Measurements from ENCODE around the gene SSPN.

The SSPN gene

GRCh38 chr12:26278666-26279065 lies 83.3 kb downstream of the SSPN start:
- H3K4me2 ChIP-seq (ENCODE audit: insufficient read depth, low read length): no peak overlapping the region
- no peaks in the 10 kb centered on the region for H3K9me3 ChIP-seq (ENCODE audit: insufficient read depth, low read length, severe bottlenecking)
- no peak overlapping the region for H3K27ac ChIP-seq (ENCODE audit: low read length)
- H3K79me2 ChIP-seq (ENCODE audit: insufficient read depth, low read length): no peaks in the 10 kb centered on the region
- no peaks in the 10 kb centered on the region for H3K27me3 ChIP-seq (ENCODE audit: insufficient read depth, low read length, poor library complexity)
- H4K20me1 ChIP-seq (ENCODE audit: insufficient read depth, low read length): no peaks in the 10 kb centered on the region
- H3K4me3 ChIP-seq (ENCODE audit: low read depth in 1 of 2, low read length in 2 of 2): no peak overlapping the region
- TF ChIP-seq EZH2 (IDR thresholded peaks at IDR 0.05; ENCODE audit: borderline replicate concordance, low read depth, low read length, severe bottlenecking): no peak
- TF ChIP-seq, protein P1, sequence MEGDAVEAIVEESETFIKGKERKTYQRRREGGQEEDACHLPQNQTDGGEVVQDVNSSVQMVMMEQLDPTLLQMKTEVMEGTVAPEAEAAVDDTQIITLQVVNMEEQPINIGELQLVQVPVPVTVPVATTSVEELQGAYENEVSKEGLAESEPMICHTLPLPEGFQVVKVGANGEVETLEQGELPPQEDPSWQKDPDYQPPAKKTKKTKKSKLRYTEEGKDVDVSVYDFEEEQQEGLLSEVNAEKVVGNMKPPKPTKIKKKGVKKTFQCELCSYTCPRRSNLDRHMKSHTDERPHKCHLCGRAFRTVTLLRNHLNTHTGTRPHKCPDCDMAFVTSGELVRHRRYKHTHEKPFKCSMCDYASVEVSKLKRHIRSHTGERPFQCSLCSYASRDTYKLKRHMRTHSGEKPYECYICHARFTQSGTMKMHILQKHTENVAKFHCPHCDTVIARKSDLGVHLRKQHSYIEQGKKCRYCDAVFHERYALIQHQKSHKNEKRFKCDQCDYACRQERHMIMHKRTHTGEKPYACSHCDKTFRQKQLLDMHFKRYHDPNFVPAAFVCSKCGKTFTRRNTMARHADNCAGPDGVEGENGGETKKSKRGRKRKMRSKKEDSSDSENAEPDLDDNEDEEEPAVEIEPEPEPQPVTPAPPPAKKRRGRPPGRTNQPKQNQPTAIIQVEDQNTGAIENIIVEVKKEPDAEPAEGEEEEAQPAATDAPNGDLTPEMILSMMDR (IDR thresholded peaks at IDR 0.05; ENCODE audit: borderline replicate concordance, extremely low read depth, low read length, poor library complexity, severe bottlenecking): no peak
- ATAC-seq (ENCODE audit: insufficient read depth, low read depth): no peak
- DNase-seq: no peak
- H3K4me1 ChIP-seq (ENCODE audit: insufficient read depth, low read length): no peaks in the 10 kb centered on the region
- H2AFZ ChIP-seq (ENCODE audit: low read depth, low read length): no peak overlapping the region
- H3K36me3 ChIP-seq (ENCODE audit: insufficient read depth, low read length): no peaks in the 10 kb centered on the region
- no peak overlapping the region for H3K9ac ChIP-seq (ENCODE audit: low read depth, low read length)

- H4K20me1 ChIP-seq (ENCODE audit: insufficient read depth, low read length): no peaks in the 10 kb centered on the region
- no peaks in the 10 kb centered on the region for H3K79me2 ChIP-seq (ENCODE audit: insufficient read depth, low read length)
- DNase-seq: no peak
- H3K27me3 ChIP-seq (ENCODE audit: insufficient read depth, low read length, poor library complexity): no peaks in the 10 kb centered on the region
- H3K4me1 ChIP-seq (ENCODE audit: insufficient read depth, low read length): no peaks in the 10 kb centered on the region
- no peaks in the 10 kb centered on the region for H3K9me3 ChIP-seq (ENCODE audit: insufficient read depth, low read length, severe bottlenecking)
- ATAC-seq (ENCODE audit: insufficient read depth, low read depth): no peak
- H3K4me2 ChIP-seq (ENCODE audit: insufficient read depth, low read length): no peak overlapping the region
- no peak overlapping the region for H3K27ac ChIP-seq (ENCODE audit: low read length)
- H2AFZ ChIP-seq (ENCODE audit: low read depth, low read length): no peak overlapping the region
- no peak for TF ChIP-seq EZH2 (IDR thresholded peaks at IDR 0.05; ENCODE audit: borderline replicate concordance, low read depth, low read length, severe bottlenecking)
- TF ChIP-seq, protein P1 (IDR thresholded peaks at IDR 0.05; ENCODE audit: borderline replicate concordance, extremely low read depth, low read length, poor library complexity, severe bottlenecking): no peak
- no peak overlapping the region for H3K9ac ChIP-seq (ENCODE audit: low read depth, low read length)
- H3K4me3 ChIP-seq (ENCODE audit: low read depth in 1 of 2, low read length in 2 of 2): no peak overlapping the region
- no peaks in the 10 kb centered on the region for H3K36me3 ChIP-seq (ENCODE audit: insufficient read depth, low read length)
Measured at GRCh38 chr12:26279091-26279490, 83.7 kb downstream of the SSPN start.

DNA sequence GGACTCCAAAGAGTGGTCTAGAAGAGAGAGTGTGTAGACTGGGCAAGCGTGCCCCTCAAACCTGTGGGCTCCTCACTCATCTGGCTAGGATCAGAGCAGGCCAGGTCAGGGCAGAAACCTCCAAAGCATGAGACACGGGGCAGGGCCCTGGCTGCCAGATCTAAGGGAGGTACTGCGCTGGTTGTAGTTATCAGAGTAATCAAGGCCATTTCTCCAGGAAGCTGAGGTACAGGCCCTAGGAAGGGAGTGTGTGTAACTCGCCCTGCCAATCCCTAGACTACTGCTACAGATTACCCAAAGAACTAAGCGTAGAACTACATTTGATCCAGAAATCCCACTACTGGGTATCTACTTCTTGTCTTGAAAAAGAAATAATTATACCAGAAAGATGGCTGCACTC lies 84.5 kb downstream of the SSPN start:
- ATAC-seq (ENCODE audit: insufficient read depth, low read depth) (no peak), DNase-seq (no peak)
- Histone ChIP-seq H3K9me3 (ENCODE audit: insufficient read depth, low read length, severe bottlenecking) (no peaks in the 10 kb centered on the region), H3K27me3 (ENCODE audit: insufficient read depth, low read length, poor library complexity) (no peaks in the 10 kb centered on the region), H4K20me1 (ENCODE audit: insufficient read depth, low read length) (no peaks in the 10 kb centered on the region), H3K36me3 (ENCODE audit: insufficient read depth, low read length) (no peaks in the 10 kb centered on the region), H3K4me1 (ENCODE audit: insufficient read depth, low read length) (no peaks in the 10 kb centered on the region), H3K4me2 (ENCODE audit: insufficient read depth, low read length) (no peak overlapping the region), H2AFZ (ENCODE audit: low read depth, low read length) (no peak overlapping the region), H3K4me3 (ENCODE audit: low read depth in 1 of 2, low read length in 2 of 2) (no peak overlapping the region), H3K9ac (ENCODE audit: low read depth, low read length) (no peak overlapping the region), H3K27ac (ENCODE audit: low read length) (no peak overlapping the region), H3K79me2 (ENCODE audit: insufficient read depth, low read length) (no peaks in the 10 kb centered on the region)
- TF ChIP-seq EZH2 (IDR thresholded peaks at IDR 0.05; ENCODE audit: borderline replicate concordance, low read depth, low read length, severe bottlenecking): no peak
- TF ChIP-seq, protein P1 (IDR thresholded peaks at IDR 0.05; ENCODE audit: borderline replicate concordance, extremely low read depth, low read length, poor library complexity, severe bottlenecking): no peak

DNA sequence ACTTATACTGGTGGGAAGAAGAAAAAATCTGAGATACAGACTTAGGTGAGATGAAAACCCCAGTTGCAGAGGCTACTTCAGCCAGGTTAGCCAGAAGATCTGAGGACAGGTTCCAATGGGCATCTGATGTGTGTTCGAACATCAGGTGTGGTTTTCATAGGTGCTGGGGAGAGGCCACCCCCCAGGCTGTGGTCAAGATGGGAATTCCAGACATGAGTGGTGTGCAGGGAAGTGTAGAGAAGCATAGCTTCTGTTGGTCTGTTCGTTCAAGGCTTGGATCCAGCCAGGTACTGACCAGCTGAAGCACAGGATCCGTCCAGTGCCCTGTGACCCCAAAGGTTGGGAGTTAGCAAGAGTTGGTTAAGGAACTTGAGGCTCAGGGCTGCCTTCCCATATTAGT lies 85.5 kb downstream of the SSPN start:
- H3K4me2 ChIP-seq (ENCODE audit: insufficient read depth, low read length): no peak overlapping the region
- no peak for ATAC-seq (ENCODE audit: insufficient read depth, low read depth)
- no peak for TF ChIP-seq EZH2 (IDR thresholded peaks at IDR 0.05; ENCODE audit: borderline replicate concordance, low read depth, low read length, severe bottlenecking)
- TF ChIP-seq, protein P1 (IDR thresholded peaks at IDR 0.05; ENCODE audit: borderline replicate concordance, extremely low read depth, low read length, poor library complexity, severe bottlenecking): no peak
- H3K9me3 ChIP-seq (ENCODE audit: insufficient read depth, low read length, severe bottlenecking): no peaks in the 10 kb centered on the region
- no peak overlapping the region for H3K9ac ChIP-seq (ENCODE audit: low read depth, low read length)
- no peak overlapping the region for H2AFZ ChIP-seq (ENCODE audit: low read depth, low read length)
- H3K4me3 ChIP-seq (ENCODE audit: low read depth in 1 of 2, low read length in 2 of 2): no peak overlapping the region
- H4K20me1 ChIP-seq (ENCODE audit: insufficient read depth, low read length): no peaks in the 10 kb centered on the region
- DNase-seq: no peak
- no peaks in the 10 kb centered on the region for H3K4me1 ChIP-seq (ENCODE audit: insufficient read depth, low read length)
- H3K27ac ChIP-seq (ENCODE audit: low read length): no peak overlapping the region
- no peaks in the 10 kb centered on the region for H3K36me3 ChIP-seq (ENCODE audit: insufficient read depth, low read length)
- H3K79me2 ChIP-seq (ENCODE audit: insufficient read depth, low read length): no peaks in the 10 kb centered on the region
- no peaks in the 10 kb centered on the region for H3K27me3 ChIP-seq (ENCODE audit: insufficient read depth, low read length, poor library complexity)
